ENCODE results near the gene YBEY. TPM values are rescaled to one million over a fixed set of nuclear protein-coding genes. Genes with fewer than 3 reads are reported as not detected.

YBEY gene
- total and polyA plus RNA-seq, 2 of the 13 experiments (the other 11 are each of a cell fraction or from before 2014, with no cell fraction given), result 6.5 to 8.9 TPM

GRCh38 chr21:46323710-46324389 lies 37.7 kb downstream of the YBEY start, which contains the start of the genes C21orf58 and PCNT (continued):
- TF ChIP-seq ZBTB37 (CRISPR knock-in tag; IDR thresholded peaks at IDR 0.05) (no peak), ZNF234 (CRISPR knock-in tag; conservative IDR thresholded peaks at IDR 0.05) (no peak), HOXA9 (CRISPR knock-in tag; IDR thresholded peaks at IDR 0.05; ENCODE audit: borderline replicate concordance) (peak; percentile 50; the same call in 1 of the 2 replicates), TP53 (CRISPR knock-in tag; conservative IDR thresholded peaks at IDR 0.05) (no peak), ZNF678 (CRISPR knock-in tag; IDR thresholded peaks at IDR 0.05) (no peak), MTA3 (CRISPR knock-in tag; IDR thresholded peaks at IDR 0.05) (no peak), AGO1 (IDR thresholded peaks at IDR 0.05; ENCODE audit: low read depth, low read length, poor library complexity, severe bottlenecking) (no peak), ATAD3A (CRISPR knock-in tag; IDR thresholded peaks at IDR 0.05) (no peak), AHR (CRISPR knock-in tag; IDR thresholded peaks at IDR 0.05) (no peak), NR3C1 (CRISPR knock-in tag; IDR thresholded peaks at IDR 0.05) (no peak), NCOA2 (CRISPR knock-in tag; IDR thresholded peaks at IDR 0.05) (no peak), FLYWCH1 (CRISPR knock-in tag; IDR thresholded peaks at IDR 0.05) (no peak), ZNF660 (CRISPR knock-in tag; IDR thresholded peaks at IDR 0.05; ENCODE audit: borderline replicate concordance, low read depth) (no peak), RFX1 (IDR thresholded peaks at IDR 0.05) (no peak), LCORL (IDR thresholded peaks at IDR 0.05) (no peak), LCORL (CRISPR knock-in tag; IDR thresholded peaks at IDR 0.05) (no peak), TERF1 (CRISPR knock-in tag; IDR thresholded peaks at IDR 0.05) (no peak), TIGD3 (CRISPR knock-in tag; IDR thresholded peaks at IDR 0.05; ENCODE audit: borderline replicate concordance) (no peak), FOXM1 (CRISPR knock-in tag; IDR thresholded peaks at IDR 0.05) (no peak), ZSCAN25 (CRISPR knock-in tag; IDR thresholded peaks at IDR 0.05) (no peak), SRSF4 (IDR thresholded peaks at IDR 0.05; ENCODE audit: low read depth, low read length, poor library complexity, severe bottlenecking) (no peak), SNAI1 (CRISPR knock-in tag; IDR thresholded peaks at IDR 0.05; ENCODE audit: borderline replicate concordance) (peak; percentile 70; the same call in 1 of the 2 replicates), NR2F1 (CRISPR knock-in tag; IDR thresholded peaks at IDR 0.05) (no peak), ZNF225 (CRISPR knock-in tag; IDR thresholded peaks at IDR 0.05) (no peak)
- TF ChIP-seq, protein P1, sequence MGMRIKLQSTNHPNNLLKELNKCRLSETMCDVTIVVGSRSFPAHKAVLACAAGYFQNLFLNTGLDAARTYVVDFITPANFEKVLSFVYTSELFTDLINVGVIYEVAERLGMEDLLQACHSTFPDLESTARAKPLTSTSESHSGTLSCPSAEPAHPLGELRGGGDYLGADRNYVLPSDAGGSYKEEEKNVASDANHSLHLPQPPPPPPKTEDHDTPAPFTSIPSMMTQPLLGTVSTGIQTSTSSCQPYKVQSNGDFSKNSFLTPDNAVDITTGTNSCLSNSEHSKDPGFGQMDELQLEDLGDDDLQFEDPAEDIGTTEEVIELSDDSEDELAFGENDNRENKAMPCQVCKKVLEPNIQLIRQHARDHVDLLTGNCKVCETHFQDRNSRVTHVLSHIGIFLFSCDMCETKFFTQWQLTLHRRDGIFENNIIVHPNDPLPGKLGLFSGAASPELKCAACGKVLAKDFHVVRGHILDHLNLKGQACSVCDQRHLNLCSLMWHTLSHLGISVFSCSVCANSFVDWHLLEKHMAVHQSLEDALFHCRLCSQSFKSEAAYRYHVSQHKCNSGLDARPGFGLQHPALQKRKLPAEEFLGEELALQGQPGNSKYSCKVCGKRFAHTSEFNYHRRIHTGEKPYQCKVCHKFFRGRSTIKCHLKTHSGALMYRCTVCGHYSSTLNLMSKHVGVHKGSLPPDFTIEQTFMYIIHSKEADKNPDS (CRISPR knock-in tag; IDR thresholded peaks at IDR 0.05), result no peak
- TF ChIP-seq, protein P2, sequence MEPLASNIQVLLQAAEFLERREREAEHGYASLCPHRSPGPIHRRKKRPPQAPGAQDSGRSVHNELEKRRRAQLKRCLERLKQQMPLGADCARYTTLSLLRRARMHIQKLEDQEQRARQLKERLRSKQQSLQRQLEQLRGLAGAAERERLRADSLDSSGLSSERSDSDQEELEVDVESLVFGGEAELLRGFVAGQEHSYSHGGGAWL (CRISPR knock-in tag; IDR thresholded peaks at IDR 0.05), result no peak
